ENCODE results near the gene MATK. TPM values are rescaled to one million over a fixed set of nuclear protein-coding genes. Genes with fewer than 3 reads are reported as not detected.
"Not testable (repeated sequence)": the region's sequence is repeated elsewhere in the genome, so short reads cannot be mapped to it uniquely, and the experiment has no call there.

Gene MATK
- total RNA-seq, 1 donor from 2014 or later, result 0.38 TPM

DNA sequence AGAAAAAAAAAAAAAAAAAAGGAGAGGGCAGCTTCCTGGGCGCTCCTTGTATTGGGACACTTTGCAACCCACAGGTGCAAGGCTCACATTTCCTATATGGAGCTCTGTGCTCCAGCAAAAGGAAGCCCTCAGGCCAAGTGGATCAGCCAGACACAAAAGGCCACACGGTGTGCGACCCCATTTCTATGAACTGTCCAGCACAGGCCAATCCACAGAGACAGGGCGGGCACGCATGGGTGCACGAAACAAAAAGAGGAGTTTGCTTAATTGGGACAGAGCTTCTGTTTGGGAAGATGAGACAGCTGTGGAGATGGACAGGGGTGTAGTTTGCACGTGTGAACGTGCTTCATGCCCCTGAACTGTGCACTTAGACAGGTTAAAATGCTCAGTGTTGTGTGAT, 31.6 kb upstream of the MATK start:
- no peak for DNase-seq (ENCODE audit: low spot score)
- intact Hi-C loops (cut with DNase I), result no loop called here

DNA sequence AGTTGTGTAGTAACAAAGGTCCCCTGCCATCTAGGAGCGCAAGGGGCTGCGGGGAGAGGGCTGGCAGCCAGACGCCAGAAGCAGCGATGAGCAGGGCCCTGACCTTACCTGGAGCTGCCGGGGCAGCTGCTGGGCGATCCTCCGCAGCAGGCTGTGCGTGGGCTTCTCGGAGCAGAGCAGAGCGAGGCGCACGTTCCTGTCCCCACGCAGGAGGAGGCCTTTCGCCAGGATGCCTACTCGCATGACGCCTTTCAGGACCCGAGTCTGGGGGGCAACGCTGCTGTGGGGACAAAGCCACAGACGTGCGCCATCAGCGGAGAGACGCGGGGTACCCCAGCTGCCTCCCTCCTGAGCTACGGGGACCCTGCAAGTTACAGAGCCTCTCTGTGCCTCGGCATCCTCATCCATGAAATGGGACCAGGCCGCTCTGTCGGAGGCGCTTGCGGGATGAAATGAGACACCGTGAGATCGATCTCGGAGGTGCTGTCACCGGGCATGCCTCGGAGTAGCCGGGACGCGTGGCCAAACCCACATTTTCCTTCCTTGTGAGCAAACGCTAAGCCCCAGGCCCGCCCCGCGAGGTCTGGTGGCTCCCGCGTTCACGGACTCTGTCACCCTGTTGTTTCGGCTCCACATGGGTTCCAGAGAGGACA, 30.5 kb upstream of the MATK start:
- intact Hi-C loops (cut with DNase I), result no loop called here
- DNase-seq (ENCODE audit: low spot score), result no peak

DNA sequence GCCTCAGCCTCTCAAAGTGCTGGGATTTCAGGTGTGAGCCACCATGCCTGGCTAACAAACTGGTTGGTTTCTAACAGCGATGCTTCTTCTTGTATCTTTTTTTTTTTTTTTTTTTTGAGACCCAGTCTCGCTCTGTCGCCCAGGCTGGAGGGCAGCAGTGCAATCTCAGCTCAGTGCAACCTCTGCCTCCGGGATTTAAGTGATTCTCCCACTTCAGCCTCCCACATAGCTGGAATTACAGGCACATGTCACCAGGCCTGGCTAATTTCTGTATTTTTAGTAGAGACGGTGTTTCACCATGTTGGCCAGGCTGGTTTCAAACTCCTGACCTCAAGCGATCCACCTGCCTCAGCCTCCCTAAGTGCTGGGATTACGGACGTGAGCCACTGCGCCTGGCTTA, 30.0 kb upstream of the MATK start:
- DNase-seq (ENCODE audit: low spot score); intact Hi-C loops (cut with DNase I): not testable (repeated sequence)

DNA sequence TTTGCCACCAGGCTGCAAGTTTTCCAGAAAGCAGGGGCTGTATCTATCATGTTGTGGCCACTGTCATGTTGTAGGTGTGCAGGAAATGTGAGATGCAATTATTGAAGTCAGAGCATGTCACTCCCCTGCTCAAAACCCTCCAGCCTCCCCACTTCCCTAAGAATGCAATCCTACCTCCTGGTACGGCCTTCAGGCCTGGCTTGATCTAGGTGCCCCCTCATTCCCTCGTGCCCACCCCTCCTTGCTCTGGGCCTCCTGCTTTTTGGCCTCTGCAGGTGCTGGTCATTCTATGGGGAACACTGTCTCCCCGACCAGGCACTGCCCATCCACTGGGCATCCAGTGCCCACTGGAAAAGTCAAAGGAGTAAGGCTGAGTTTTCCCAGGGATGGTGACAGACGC, 28.5 kb upstream of the MATK start:
- DNase-seq (ENCODE audit: low spot score), result no peak

DNA sequence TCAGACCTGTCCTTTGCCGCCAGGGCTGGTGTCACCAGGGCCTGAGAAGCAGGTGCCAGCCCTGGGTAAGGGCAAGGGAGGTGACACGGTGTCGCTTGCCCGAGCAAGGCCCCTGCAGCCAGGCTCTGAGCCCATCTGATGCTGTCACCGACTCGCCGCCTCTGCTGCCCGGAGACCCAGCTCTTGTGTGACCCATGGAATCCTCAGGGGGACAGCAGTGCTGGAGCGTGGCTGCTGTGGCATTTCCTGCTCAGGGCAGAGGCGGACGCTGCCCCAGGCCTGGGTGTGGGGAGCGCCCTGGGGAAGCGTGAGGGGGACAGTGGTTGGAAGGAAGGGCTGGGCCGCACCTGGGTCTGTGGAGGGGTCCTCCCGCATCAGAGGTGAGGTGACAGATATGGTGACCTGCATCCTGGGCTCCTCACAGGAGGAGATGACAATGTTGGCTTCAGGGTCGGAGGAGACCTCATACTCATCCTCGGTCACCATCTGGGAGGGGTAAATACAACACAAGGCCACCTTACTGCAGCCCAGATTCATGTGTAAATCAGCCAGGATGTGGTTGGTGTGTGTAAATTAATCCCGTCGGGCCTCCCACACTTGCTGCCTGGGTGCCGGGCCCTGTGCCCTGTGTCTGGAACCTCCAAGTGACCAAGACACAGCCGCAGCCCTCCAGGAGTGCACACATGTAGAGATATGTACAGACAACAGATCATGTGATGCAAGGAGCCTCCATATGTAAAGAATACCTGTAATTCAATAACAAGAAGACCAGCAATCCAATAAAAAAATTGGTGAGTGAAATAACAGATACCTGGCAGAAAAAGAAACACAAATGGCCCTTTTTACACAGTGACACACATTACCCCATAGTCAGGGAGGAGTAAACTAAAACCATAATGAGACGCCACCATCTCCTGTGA, 27.6 kb upstream of the MATK start:
- no peak for DNase-seq (ENCODE audit: low spot score)
- intact Hi-C loops (cut with DNase I), result no loop called here

More for the DNA sequence above, 28.5 kb upstream of the MATK start:
- intact Hi-C loops (cut with DNase I), result no loop called here

DNA sequence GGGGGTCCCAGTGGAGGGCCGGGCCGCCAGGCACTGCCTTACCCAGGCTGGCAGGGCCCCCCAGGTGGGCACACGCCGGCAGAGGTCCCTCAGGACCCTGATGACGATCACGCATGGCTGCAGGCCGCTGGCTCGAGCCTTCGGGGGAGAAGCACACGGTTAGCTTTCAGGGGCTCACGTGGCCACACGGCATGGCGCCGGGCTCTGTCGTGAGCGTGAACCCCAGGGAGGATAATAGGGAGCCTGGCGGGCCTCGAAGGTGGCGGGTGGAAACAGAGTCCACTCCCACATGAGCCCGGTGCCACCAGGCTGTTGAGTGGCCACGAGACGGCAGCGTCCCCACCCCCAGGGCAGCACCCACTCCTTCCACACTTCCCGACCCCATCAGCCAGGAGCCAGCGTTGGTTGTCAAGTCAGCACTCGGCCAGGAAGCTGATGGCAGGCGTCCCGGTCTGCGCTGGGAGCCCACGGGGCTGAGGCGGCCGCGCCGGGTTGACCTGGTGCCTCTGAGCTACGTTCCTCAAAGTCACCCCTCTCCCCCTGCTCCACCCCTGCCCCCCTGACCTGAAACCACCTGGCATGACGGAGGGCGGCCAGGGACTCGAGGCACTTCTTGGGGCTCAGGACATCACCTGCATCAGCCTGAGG, 24.7 kb upstream of the MATK start:
- no peak for DNase-seq (ENCODE audit: low spot score)
- intact Hi-C loops (cut with DNase I), result no loop called here

DNA sequence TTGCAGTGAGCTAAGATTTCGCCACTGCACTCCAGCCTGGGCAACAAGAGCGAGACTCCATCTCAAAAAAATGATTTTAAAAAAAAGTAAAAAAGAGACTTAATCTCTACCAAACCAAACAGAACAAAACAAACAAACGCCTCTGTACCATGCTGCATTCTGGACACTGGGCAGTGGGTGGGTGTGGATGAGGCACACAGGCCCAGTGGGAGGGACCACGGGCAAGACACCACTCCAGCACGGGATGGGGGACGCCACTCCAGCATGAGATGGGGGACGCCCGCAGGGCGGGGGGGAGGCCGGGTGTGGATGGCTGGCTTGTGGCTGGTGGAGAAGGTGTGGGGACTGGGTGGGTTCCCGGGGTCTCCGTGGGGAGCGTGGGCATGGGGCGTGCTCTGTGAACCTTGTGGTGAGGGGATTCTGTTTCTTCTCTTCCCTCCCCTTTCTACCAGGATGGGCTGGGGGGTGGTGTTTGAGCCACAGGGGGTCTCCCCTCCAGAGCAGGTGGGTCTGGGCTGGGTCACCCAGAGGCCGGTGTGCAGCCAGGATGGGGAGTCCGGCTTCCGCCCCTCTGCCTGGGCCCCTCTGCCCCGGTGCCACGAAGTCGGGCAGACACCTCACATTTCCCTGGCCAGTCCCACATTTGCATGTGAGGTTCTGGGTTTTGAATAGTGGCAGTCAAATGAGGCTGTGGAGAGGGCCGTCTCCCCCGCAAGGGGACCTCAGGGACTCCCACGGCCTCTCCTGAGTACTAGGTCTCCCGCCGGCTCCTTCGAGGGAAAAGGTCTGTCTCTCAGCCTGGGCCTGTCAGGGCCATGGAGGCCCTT, 23.9 kb upstream of the MATK start:
- intact Hi-C loops (cut with DNase I), result no loop called here

DNA sequence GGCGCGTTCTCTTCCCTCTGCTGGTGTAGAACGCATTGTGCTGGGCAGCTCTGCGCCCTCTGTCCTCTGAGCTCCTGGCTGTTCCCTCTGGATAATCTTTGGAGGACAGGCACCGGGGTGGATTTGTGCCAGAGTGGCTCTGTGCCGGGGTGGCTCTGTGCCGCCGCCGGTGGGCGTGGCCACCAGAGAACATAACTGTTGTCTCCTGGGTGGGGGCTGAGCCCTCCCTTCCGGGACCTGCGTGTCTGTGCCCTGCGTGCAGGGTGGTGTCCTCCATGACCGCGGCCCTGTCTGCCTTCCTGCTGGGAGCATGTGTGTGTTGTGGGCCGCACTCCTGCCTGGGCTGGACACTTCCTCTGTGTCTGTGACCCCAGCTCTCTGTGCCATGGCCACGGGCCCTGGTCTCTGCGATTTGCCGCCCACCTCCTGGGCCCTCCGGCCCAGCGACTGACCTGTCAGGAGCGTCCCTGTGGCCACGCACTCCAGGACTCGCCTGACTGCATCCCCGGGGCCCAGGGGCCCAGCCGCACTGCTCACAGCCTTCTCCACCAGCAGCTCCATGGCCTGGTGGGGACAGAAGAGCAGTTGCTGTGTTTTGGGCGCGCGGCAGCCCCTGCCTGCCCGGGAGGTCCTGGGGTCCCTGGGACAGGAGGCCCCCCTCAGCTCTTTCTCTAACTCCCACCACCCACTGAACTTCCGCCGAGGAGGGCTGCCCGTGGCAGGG, 22.4 kb upstream of the MATK start:
- no peak for DNase-seq (ENCODE audit: low spot score)
- intact Hi-C loops (cut with DNase I), result no loop called here

More for the DNA sequence above, 23.9 kb upstream of the MATK start:
- DNase-seq (ENCODE audit: low spot score), result no peak

DNA sequence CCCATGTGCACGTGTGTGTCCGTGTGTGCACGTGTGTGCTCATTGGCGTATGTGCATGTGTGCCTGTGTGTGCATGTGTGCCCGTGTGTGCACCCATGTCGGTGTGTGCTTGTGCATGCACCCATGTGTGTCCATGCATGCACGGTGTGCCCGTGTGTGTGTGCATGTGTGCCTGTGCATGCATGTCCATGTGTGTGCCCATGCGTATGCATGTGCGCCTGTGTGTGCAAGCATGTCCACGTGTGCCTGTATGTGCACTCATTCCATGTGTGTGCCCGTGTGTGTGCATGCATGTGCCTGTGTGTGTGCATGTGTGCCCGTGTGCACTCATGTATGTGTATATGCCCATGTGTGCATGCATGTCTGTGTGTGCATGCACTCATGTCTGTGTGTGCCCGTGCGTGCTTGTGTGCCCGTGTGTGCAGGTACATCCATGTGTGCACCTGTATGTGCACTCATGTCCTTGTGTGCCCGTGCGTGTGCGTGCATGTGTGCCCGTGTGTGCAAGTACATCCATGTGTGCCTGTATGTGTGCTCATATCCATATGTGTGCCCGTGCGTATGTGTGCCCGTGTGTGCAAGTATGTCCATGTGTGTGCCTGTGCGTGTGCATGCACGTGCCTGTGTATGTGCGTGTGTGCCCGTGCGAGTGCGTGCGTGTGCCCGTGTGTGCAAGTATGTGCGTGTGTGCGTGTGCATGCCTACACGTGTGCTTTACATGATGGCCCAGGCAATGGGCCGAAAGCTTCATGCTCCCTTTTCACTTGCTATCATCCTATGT, 21.6 kb upstream of the MATK start:
- DNase-seq (ENCODE audit: low spot score), result no peak
- intact Hi-C loops (cut with DNase I), result no loop called here

DNA sequence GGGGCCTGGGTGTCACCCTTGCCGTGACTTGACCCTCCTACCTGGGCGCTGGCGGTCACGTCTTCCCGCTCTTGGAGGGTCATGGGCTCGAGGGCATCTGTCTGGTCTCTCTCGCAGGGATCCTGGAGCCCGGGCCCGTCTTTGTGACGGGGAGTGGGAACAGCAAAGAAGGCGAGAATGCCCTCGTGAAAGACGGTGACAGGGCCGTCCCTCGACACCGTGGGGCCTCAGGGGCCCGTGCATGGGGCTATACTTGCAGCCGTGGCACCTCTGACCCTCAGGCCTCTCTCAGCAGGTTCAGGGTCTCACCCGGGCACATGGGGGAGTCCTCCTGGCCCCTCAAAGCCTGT, 20.9 kb upstream of the MATK start:
- no peak for DNase-seq (ENCODE audit: low spot score)
- intact Hi-C loops (cut with DNase I), result no loop called here

DNA sequence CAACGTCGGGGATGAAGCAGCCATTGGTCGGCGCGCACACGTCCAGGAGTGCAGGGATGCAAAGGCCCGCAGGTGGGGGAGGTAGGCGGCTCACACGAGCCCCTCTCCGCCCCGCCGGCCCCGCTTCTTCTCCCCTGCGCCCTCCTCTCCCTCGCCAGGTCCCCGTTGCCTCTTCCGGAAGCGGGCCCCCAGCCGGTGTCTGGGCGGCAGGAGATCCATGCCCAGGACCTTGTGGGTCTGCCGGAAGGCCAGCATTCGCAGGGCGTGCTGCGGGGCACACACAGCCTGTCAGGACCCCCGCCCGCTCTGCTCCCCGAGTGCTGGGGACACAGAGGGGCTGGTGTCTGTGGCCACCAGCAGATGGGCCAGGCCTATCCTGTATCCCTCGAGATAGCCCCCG, 19.7 kb upstream of the MATK start:
- intact Hi-C loops (cut with DNase I), result no loop called here
- no peak for DNase-seq (ENCODE audit: low spot score)

DNA sequence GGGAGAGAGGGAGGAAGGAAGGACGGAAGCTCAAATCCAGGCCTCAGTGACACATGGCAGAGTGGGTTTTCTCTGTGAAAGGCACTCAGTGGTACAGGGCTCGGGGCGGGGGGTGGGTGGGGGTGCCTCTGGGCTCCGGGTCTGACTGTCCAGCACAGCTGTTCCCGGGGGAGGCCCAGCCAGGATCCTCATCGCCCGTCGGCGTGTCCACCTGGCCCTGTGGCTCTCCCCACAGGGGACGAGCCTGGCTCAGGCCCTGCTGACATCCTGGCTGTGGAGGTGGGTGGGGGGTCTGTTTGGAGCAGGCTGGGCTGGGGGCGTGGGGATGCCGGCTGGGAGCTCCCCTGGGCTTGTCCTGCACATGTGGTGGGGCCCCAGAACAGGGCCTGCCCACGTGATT, 18.2 kb upstream of the MATK start:
- intact Hi-C loops (cut with DNase I), result no loop called here
- no peak for DNase-seq (ENCODE audit: low spot score)

DNA sequence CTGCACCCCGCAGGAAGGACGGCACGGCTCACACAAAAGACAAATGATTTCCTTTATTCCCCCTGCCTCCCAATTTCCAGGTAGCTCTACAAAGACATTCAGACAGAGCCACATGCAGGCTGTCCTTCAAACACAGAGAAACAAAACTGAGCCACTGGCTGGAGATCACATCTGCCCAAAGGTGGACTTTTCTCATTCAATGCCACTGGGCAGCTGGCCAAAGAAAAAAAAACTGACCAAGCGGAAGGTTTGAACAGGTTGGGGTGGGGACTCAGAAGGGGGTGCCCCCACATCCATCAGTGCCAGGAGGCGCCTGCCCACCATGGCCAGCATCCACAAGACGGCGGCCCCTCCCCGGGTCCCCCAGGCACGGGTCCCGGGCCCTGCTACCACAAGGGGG, 17.8 kb upstream of the MATK start:
- intact Hi-C loops (cut with DNase I), result no loop called here
- no peak for DNase-seq (ENCODE audit: low spot score)

DNA sequence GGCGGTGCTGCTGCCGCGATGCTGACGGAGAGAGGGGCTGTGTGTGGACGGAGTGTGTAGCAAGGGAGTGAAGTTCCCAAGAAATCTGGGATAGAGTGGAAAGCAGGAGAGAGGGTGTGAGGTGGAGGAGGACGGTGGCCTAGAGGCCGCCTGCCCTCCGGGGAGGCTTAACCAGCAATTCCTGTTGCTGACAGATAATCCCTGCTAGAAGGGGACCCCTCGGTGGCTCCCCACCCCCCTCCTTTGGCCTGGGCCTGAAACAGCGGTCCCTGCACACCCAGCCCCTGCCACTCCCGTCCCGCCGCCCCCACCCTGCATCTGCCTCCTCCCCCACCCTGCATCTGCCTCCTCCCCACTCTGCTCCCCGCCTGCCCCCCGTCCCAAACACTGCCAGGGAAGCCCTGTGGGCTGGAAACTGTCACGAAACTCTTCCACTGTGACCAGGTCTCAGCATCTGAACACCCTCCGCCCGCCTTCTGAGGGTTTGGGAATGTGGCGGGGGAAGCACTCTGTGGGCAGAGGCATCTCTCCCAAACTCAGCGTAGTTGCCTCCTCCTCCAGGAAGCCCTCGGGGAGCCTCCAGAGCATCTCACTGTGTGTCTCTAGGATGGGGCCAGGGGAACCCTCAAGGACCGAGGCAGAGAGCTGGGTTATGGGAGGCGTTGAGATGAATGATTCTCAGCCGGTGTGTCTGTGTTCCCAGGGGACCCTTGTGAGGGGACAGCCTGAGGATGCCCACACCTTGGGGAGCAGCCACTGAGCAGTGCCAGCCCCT, 17.1 kb upstream of the MATK start:
- no peak for DNase-seq (ENCODE audit: low spot score)
- intact Hi-C loops (cut with DNase I), result no loop called here

DNA sequence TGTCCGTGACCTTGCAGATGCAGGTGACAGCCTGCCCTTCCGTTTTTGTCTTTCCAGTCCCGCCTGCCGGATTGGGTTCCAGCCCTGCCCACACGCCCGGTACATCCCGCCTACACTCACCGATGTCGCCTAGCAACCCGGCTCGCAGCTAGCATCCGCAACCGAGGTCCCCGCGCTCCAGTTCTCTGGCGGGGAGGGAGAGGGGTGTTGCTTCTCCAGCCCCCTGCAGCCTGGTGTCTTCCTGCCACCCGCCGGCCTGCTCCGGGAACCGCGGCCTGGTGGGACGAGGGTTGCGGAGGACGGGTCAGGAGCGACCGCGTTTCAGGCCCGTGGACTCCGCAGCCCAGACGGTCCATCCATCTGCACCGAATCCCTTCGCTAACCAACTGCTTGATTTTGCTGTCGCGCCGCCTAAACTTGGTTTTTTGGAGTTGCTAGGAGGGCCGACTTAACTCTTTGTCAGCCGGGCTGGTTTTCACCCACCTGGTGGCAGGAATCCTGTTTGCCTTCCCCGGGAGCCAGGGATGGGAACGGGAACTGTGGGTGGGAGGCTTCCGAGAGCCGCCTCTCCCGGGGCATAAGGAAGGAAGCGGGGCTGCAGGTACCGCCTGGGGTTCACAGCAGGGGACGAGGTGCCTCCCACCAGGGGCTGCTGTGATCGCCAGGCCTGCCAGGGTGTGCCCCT, 15.4 kb upstream of the MATK start:
- intact Hi-C loops (cut with DNase I), result no loop called here
- DNase-seq (ENCODE audit: low spot score), result peak; percentile 86

DNA sequence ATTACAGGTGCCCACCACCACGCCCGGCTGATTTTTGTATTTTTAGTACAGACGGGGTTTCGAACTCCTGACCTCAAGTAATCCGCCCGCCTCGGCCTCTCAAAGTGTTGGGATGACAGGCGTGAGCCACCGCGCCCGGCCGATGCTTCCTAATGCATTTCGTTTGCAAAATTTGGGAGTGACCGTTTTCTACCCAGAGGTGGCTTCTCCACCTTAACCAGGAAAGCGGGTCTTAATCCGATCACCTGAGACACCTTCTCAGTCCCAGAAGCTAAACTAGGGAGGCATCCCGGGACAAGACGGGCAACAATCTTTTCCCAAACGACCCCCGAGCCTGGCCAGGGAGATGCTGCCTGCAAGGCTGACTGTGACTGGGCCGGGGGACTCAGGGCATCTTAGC, 14.8 kb upstream of the MATK start:
- intact Hi-C loops (cut with DNase I), result no loop called here

DNA sequence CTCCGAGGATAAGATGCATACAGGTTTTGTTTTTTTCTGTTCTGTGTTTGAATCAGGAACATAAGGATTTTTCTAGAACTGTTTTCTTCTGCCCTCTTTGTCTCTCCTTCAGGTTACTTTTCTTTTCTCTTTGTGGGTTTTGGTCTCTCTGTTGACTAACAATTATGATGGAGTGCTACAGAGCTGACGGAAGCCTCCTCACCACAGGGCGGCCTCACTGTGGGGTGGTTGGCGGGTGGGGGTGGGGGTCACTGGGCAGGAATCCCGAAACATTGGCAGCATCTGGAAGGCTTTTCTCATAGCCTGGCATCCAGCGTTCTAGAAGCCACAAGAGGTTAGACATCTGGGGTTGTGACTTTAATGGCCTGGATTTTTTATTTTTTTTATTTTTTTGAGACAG, 12.0 kb upstream of the MATK start:
- no peak for DNase-seq (ENCODE audit: low spot score)
- intact Hi-C loops (cut with DNase I), result no loop called here

More for the DNA sequence above, 14.8 kb upstream of the MATK start:
- no peak for DNase-seq (ENCODE audit: low spot score)
